GM23248 (cell line): ENCODE data around the gene BCORL1. TPM values are rescaled to one million over a fixed set of nuclear protein-coding genes. Genes with fewer than 3 reads are reported as not detected.

Experiments used
- DNase-seq: peaks from one replicate; pipeline ENCODE4 v3.0.0-alpha.2; 2015
- H2AFZ ChIP-seq: fragments of 200-600 bp; sonication (generic); 2 replicates; pipeline ENCODE4 v1.6.1; 2016; ENCODE audit warnings: antibody characterized with exemption
- H3F3A ChIP-seq: fragments of 200-600 bp; sonication (generic); 2 replicates; pipeline ENCODE4 v1.6.1; 2016; ENCODE audit warnings: mild to moderate bottlenecking, antibody characterized with exemption, mixed run types; ENCODE audit not compliant: insufficient read depth
- H3K27ac ChIP-seq: fragments of 200-600 bp; sonication (generic); 2 replicates; pipeline ENCODE4 v1.5.1; 2016; ENCODE audit warnings: mild to moderate bottlenecking
- H3K27me3 ChIP-seq: fragments of 200-600 bp; sonication (generic); replicated peaks from 2 replicates; pipeline ENCODE4 v1.6.1; 2016; ENCODE audit warnings: mild to moderate bottlenecking; ENCODE audit not compliant: insufficient read depth
- H3K36me3 ChIP-seq: fragments of 200-600 bp; sonication (generic); 2 replicates; pipeline ENCODE4 v1.6.1; 2016; ENCODE audit warnings: low read depth, mild to moderate bottlenecking
- H3K4me1 ChIP-seq: fragments of 200-600 bp; sonication (generic); 2 replicates; pipeline ENCODE4 v1.6.1; 2016; ENCODE audit warnings: mild to moderate bottlenecking; ENCODE audit not compliant: insufficient read depth
- H3K4me2 ChIP-seq: fragments of 200-600 bp; sonication (generic); one replicate; pipeline ENCODE4 v1.6.1; 2016; ENCODE audit warnings: mild to moderate bottlenecking; ENCODE audit not compliant: unreplicated experiment
- H3K4me3 ChIP-seq: fragments of 200-600 bp; sonication (generic); 2 replicates; pipeline ENCODE4 v1.5.1; 2016; ENCODE audit warnings: mild to moderate bottlenecking
- H3K79me2 ChIP-seq: fragments of 200-600 bp; sonication (generic); 2 replicates; pipeline ENCODE4 v1.6.1; 2016; ENCODE audit warnings: mild to moderate bottlenecking; ENCODE audit not compliant: insufficient read depth
- H3K9ac ChIP-seq: fragments of 200-600 bp; sonication (generic); 2 replicates; pipeline ENCODE4 v1.6.1; 2016; ENCODE audit warnings: mild to moderate bottlenecking
- H3K9me2 ChIP-seq: fragments of 200-600 bp; sonication (generic); 2 replicates; pipeline ENCODE4 v1.6.1; 2016; ENCODE audit warnings: mixed run types, mild to moderate bottlenecking, moderate library complexity; ENCODE audit not compliant: insufficient read depth
- H3K9me3 ChIP-seq: fragments of 200-600 bp; sonication (generic); one replicate; pipeline ENCODE4 v1.6.1; 2017; ENCODE audit warnings: low read depth
- H4K20me1 ChIP-seq: fragments of 200-600 bp; sonication (generic); 2 replicates; pipeline ENCODE4 v1.6.0; 2016; ENCODE audit not compliant: insufficient read depth
- EZH2 ChIP-seq: fragments of 200-600 bp; sonication (generic); IDR thresholded peaks from 2 replicates; pipeline ENCODE4 v1.6.1; 2018; ENCODE audit warnings: antibody characterized with exemption, mild to moderate bottlenecking; ENCODE audit not compliant: insufficient read depth, poor library complexity, severe bottlenecking
- EZH2phosphoT487 ChIP-seq: fragments of 200-600 bp; sonication (generic); IDR thresholded peaks from 2 replicates; pipeline ENCODE4 v1.6.1; 2018; ENCODE audit warnings: antibody characterized with exemption, moderate library complexity, mild to moderate bottlenecking, low read depth; ENCODE audit not compliant: insufficient read depth
- WGBS, 2 experiments: methylation state at CpG; one replicate each; pipeline ENCODE4 v1.1.6; 2015 to 2017; ENCODE audit warnings: low lambda C conversion rate in 2 of 2, low coverage in 1 of 2; ENCODE audit errors: missing lambda C conversion rate in 2 of 2; 5-methylcytosine and 5-hydroxymethylcytosine counted together
- in situ Hi-C: fragments of 300-500 bp; cut with MboI; formaldehyde crosslinking; loops from 2 replicates; pipeline ENCODE4 v1.15.0; 2020
- polyA plus RNA-seq: library from polyadenylated mRNA; unstranded; fragments of >200 nt; fragmentation: Nextera tagmentation; extraction: Ambion mirVana; gene quantifications from 2 replicates; pipeline ENCODE4 v1.2.1, GENCODE V29; 2016
- total RNA-seq: library from RNA; depleted of rRNA; stranded (reverse); fragments of >200 nt; shearing (Covaris generic); gene quantifications from 2 replicates; pipeline ENCODE4 v1.2.3, GENCODE V29; 2014

BCORL1 gene
- total and polyA plus RNA-seq, 2 experiments from 2014 or later: 1.7 to 4.4 TPM

- Histone ChIP-seq H3K4me2 (no peak overlapping the region), H4K20me1 (no peaks in the 10 kb centered on the region), H3F3A (no peaks in the 10 kb centered on the region), H3K79me2 (no peaks in the 10 kb centered on the region), H3K9me2 (no peaks in the 10 kb centered on the region), H3K27me3 (no peaks in the 10 kb centered on the region), H3K4me3 (no peak overlapping the region), H3K4me1 (no peaks in the 10 kb centered on the region), H3K9ac (no peak overlapping the region), H3K9me3 (no peaks in the 10 kb centered on the region), H2AFZ (no peak overlapping the region), H3K27ac (no peak overlapping the region), H3K36me3 (no peaks in the 10 kb centered on the region)
- TF ChIP-seq EZH2phosphoT487: no peak
- TF ChIP-seq EZH2: no peak
- in situ Hi-C loops: no loop called here
- WGBS, 2 experiments: 99 to 100% methylated on average over 9 to 12 of the region's 13 CpGs
- DNase-seq: no peak
Measured at GRCh38 chrX:130014356-130014755, 31.9 kb downstream of the BCORL1 start.

DNA sequence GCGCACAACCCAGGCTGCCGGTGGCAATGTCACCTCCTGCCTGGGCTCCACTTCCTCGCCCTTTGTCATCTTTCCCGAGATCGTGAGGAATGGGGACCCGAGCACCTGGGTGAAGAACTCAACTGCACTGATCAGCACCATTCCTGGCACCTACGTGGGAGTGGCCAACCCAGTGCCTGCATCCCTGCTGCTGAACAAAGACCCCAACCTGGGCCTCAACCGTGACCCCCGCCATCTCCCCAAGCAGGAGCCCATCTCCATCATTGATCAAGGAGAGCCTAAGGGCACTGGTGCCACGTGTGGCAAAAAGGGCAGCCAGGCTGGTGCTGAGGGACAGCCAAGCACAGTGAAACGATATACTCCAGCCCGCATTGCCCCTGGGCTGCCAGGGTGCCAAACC lies 32.3 kb downstream of the BCORL1 start:
- Histone ChIP-seq H3K4me3 (no peak overlapping the region), H3F3A (no peaks in the 10 kb centered on the region), H3K36me3 (no peaks in the 10 kb centered on the region), H3K27me3 (no peaks in the 10 kb centered on the region), H3K79me2 (no peaks in the 10 kb centered on the region), H3K4me1 (no peaks in the 10 kb centered on the region), H3K9me3 (no peaks in the 10 kb centered on the region), H4K20me1 (no peaks in the 10 kb centered on the region), H3K9me2 (no peaks in the 10 kb centered on the region), H3K27ac (no peak overlapping the region), H3K4me2 (no peak overlapping the region), H2AFZ (no peak overlapping the region), H3K9ac (no peak overlapping the region)
- in situ Hi-C loops: no loop called here
- 88 to 100% methylated on average over 6 to 7 of the region's 12 CpGs for WGBS, 2 experiments
- DNase-seq: no peak
- TF ChIP-seq EZH2phosphoT487 (no peak), EZH2 (no peak)

DNA sequence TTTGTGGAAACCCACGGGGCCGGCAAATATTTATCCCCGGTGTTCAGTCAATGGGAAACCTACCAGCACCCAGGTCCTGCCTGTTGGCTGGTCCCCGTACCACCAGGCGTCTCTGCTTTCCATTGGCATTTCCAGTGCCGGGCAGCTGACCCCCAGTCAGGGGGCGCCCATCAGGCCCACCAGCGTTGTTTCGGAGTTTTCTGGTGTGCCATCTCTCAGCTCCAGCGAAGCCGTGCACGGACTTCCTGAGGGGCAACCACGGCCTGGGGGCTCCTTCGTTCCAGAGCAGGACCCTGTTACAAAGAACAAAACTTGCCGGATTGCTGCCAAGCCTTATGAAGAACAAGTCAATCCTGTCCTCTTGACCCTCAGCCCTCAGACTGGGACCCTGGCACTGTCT lies 32.7 kb downstream of the BCORL1 start:
- no peak for TF ChIP-seq EZH2
- no peak for TF ChIP-seq EZH2phosphoT487
- no peak overlapping the region for H3K9ac ChIP-seq
- H3K9me3 ChIP-seq: no peaks in the 10 kb centered on the region
- H3K4me1 ChIP-seq: no peaks in the 10 kb centered on the region
- H3K9me2 ChIP-seq: no peaks in the 10 kb centered on the region
- no peak overlapping the region for H3K4me2 ChIP-seq
- H3K27me3 ChIP-seq: no peaks in the 10 kb centered on the region
- no peaks in the 10 kb centered on the region for H3K36me3 ChIP-seq
- no peak overlapping the region for H3K27ac ChIP-seq
- H2AFZ ChIP-seq: no peak overlapping the region
- DNase-seq: no peak
- 93 to 96% methylated on average over 8 to 15 of the region's 15 CpGs for WGBS, 2 experiments
- H3F3A ChIP-seq: no peaks in the 10 kb centered on the region
- in situ Hi-C loops: no loop called here
- no peaks in the 10 kb centered on the region for H3K79me2 ChIP-seq
- H4K20me1 ChIP-seq: no peaks in the 10 kb centered on the region
- no peak overlapping the region for H3K4me3 ChIP-seq

DNA sequence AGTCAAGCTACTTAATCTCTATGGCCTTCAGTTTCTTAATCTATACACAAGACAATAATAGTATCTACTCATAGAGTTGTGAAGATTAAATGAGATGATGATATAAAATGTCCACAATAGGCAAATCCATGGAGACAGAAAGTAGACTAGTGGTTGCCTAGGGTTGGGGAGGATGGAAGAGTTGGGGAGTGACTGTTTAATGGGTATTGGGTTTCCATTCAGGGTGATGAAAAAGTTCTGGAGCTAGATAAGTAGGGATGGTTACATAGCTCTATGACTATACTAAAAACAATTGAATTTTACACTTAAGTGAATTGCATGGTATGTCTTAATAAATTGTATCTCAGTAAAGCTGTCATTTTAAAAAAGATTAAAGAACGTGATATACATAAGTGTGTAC lies 35.7 kb downstream of the BCORL1 start:
- H3K4me1 ChIP-seq: no peaks in the 10 kb centered on the region
- no peak overlapping the region for H3K4me3 ChIP-seq
- no peak overlapping the region for H3K27ac ChIP-seq
- no peaks in the 10 kb centered on the region for H3K9me2 ChIP-seq
- WGBS, 2 experiments: 100% methylated on average over 1 of the region's 1 CpG
- H3K27me3 ChIP-seq: no peaks in the 10 kb centered on the region
- no peaks in the 10 kb centered on the region for H3F3A ChIP-seq
- H3K9me3 ChIP-seq: no peaks in the 10 kb centered on the region
- H3K9ac ChIP-seq: no peak overlapping the region
- TF ChIP-seq EZH2phosphoT487 (no peak), EZH2 (no peak)
- H4K20me1 ChIP-seq: no peaks in the 10 kb centered on the region
- H3K4me2 ChIP-seq: no peak overlapping the region
- no peaks in the 10 kb centered on the region for H3K36me3 ChIP-seq
- DNase-seq: no peak
- in situ Hi-C loops: no loop called here
- no peaks in the 10 kb centered on the region for H3K79me2 ChIP-seq
- no peak overlapping the region for H2AFZ ChIP-seq
